Measurements from ENCODE around the gene HTR7.
"Not testable (repeated sequence)": the region's sequence is repeated elsewhere in the genome, so short reads cannot be mapped to it uniquely, and the experiment has no call there.

The HTR7 gene

DNA sequence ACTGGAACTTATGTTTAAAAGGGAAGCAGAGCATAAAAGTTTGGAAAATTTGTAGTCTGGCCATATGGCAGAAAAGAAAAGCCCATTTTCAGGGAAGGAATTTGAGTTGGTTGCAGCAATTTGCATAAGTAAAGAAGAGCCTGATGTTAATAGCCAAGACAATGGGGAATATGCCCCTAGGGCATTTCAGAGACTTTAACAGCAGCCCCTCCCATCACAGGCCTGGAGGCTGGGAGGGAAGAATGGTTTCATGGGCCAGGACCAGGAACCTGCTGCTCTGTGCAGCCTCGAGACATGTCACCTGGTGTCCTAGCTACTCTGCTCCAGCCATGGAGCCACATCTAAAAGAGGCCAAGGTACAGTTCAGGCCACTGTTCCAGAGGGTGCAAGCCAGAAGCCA, 35.3 kb downstream of the HTR7 start:
- no peak overlapping the region for H3K4me3 ChIP-seq (ENCODE audit: low read depth, low read length)
- no peak for DNase-seq (ENCODE audit: low read depth)
- TF ChIP-seq CTCF (conservative IDR thresholded peaks at IDR 0.05; ENCODE audit: low read depth, low read length): no peak

DNA sequence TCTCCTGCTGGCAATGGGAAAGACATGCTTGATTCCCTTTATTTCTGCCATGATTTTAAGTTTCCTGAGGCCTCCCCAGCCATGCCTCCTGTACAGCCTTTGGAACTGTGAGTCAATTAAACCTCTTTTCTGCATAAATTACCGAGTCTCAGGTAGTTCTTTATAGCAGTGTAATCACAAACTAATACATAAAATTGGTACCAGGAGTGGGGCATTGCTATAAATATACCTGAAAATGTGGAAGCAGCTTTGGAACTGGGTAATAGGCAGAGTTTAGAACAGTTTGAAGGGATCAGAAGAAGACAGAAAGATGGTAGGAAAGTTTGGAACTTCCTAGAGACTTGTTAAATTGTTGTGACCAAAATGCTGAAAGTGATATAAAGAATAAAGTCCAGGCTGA, 36.0 kb downstream of the HTR7 start:
- not testable (repeated sequence) for H3K4me3 ChIP-seq (ENCODE audit: low read depth, low read length); DNase-seq (ENCODE audit: low read depth)

DNA sequence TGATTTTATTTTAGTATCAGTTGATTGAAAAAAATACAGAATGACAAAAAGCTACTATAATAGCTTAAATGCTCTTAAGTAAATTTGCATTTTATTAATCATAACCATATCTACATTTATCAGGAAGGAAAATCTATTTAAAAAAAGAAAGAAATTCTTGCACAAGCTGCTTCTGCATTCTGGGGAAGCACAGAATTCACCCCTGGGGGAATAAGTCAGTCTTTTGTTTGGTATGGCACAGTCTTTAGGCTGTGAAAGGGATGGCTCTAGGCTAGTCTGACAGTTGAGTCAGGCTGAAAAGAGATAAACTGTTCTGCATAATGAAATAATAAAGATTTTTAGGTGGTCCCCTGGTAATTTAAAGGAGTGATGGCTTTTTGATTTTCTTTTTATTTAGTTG, 37.9 kb downstream of the HTR7 start:
- no peak for DNase-seq (ENCODE audit: low read depth)
- TF ChIP-seq CTCF (conservative IDR thresholded peaks at IDR 0.05; ENCODE audit: low read depth, low read length): no peak
- H3K4me3 ChIP-seq (ENCODE audit: low read depth, low read length): no peak overlapping the region

DNA sequence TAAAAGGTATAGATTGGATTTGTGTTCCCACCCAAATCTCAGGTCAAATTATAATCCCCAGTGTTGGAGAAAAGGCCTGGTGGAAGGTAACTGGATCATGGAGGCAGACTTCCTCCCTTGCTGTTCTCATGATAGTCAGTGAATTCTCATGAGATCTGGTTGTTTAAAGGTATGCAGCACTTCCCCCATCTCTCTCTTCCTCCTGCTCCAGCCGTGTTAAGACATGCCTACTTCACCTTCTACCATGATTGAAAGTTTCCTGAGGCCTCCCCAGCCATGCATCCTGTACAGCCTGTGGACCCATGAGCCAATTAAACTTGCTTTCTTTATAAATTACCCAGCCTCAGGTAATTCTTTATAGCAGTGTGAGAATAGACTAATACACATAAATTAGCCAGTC, 39.1 kb downstream of the HTR7 start:
- TF ChIP-seq CTCF (conservative IDR thresholded peaks at IDR 0.05; ENCODE audit: low read depth, low read length): no peak
- no peak for DNase-seq (ENCODE audit: low read depth)
- no peak overlapping the region for H3K4me3 ChIP-seq (ENCODE audit: low read depth, low read length)

- H3K4me3 ChIP-seq (ENCODE audit: low read depth, low read length): no peak overlapping the region
- DNase-seq (ENCODE audit: low read depth): no peak
- no peak for TF ChIP-seq CTCF (conservative IDR thresholded peaks at IDR 0.05; ENCODE audit: low read depth, low read length)
These were observed 40.5 kb downstream of the HTR7 start for GRCh38 chr10:90817128-90817889.

GRCh38 chr10:90816466-90816865, 41.4 kb downstream of the HTR7 start:
- DNase-seq (ENCODE audit: low read depth): no peak
- H3K4me3 ChIP-seq (ENCODE audit: low read depth, low read length): no peak overlapping the region
- TF ChIP-seq CTCF (conservative IDR thresholded peaks at IDR 0.05; ENCODE audit: low read depth, low read length): no peak

DNA sequence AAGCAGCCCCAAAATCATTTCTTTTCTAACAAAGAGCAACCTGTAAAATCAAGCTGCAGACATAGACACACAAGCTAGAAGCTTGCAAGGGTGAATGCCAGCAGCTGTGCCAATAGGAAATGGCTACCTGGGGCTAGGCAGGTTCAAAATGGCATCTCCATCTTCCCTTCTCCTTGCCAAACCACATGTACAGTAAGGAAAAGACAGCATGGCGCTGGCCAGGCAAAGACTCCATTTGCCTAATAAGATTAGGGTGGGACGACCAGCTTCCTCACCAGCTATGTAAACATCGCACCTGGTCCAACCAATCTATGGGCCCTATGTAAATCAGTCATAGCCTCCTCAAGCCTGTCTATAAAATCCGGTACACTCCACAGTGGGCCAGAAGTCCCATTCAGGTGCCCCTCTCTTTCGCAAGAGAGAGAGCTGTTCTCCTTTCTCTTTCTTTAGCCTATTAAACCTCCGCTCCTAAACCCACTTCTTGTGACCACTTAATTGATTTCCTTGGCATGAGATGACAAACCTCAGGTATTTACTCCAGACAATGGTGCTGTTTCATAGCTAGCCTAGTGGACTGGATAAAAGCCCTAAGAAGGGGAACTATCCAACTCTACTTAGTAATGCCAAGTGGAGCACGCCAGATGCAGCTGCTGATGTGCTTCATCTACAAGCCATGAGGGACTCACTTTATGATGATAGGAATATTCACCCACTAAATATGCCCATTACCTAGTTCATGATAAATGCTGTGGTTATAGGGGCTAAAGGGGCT, 44.1 kb downstream of the HTR7 start:
- DNase-seq (ENCODE audit: low read depth): no peak
- H3K4me3 ChIP-seq (ENCODE audit: low read depth, low read length): no peak overlapping the region
- TF ChIP-seq CTCF (conservative IDR thresholded peaks at IDR 0.05; ENCODE audit: low read depth, low read length): no peak

- DNase-seq (ENCODE audit: low read depth): not testable (repeated sequence)
These were observed 50.7 kb downstream of the HTR7 start for GRCh38 chr10:90807106-90807505.

More at GRCh38 chr10:90807106-90807505, 50.7 kb downstream of the HTR7 start:
- not testable (repeated sequence) for H3K4me3 ChIP-seq (ENCODE audit: low read depth, low read length)

Measured in choroid plexus epithelial cell (primary cell).